Measurements from ENCODE around the gene DRC7. TPM values are rescaled to one million over a fixed set of nuclear protein-coding genes. Genes with fewer than 3 reads are reported as not detected.

DRC7 gene
- total RNA-seq, 3 donors from 2014 or later, result 1.5 TPM; not detected in 2

DNA sequence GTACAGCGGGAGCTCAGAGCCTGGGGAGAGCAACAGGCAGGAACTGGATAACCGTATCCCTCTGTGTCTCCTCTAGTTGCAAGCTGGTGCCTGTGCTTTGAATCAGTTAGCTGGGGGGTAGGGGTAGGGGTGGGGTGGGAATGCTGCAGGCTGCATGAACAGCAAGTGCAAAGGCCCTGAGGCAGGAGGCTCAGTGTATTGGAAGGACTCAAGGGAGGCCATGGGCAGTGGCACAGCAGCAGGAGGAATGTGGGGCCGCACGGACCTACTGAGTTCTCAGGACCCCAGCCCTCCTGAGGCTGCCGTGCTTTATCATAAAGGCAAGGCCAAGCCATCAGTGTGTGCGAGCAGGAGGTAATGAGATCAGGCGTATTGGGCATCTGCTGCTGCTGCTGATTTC lies 44.2 kb downstream of the DRC7 start:
- TF ChIP-seq, protein P1, sequence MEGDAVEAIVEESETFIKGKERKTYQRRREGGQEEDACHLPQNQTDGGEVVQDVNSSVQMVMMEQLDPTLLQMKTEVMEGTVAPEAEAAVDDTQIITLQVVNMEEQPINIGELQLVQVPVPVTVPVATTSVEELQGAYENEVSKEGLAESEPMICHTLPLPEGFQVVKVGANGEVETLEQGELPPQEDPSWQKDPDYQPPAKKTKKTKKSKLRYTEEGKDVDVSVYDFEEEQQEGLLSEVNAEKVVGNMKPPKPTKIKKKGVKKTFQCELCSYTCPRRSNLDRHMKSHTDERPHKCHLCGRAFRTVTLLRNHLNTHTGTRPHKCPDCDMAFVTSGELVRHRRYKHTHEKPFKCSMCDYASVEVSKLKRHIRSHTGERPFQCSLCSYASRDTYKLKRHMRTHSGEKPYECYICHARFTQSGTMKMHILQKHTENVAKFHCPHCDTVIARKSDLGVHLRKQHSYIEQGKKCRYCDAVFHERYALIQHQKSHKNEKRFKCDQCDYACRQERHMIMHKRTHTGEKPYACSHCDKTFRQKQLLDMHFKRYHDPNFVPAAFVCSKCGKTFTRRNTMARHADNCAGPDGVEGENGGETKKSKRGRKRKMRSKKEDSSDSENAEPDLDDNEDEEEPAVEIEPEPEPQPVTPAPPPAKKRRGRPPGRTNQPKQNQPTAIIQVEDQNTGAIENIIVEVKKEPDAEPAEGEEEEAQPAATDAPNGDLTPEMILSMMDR (IDR thresholded peaks at IDR 0.05), result no peak
- TF ChIP-seq POLR2A (IDR thresholded peaks at IDR 0.05), result no peak
- TF ChIP-seq POLR2AphosphoS5 (IDR thresholded peaks at IDR 0.05), result no peak
- intact Hi-C loops (cut with DNase I; ENCODE audit: low total_unique reads), result no loop called here
- H3K4me3 ChIP-seq, result no peak overlapping the region
- H3K27ac ChIP-seq, result no peak overlapping the region
- H3K27me3 ChIP-seq, result no peaks in the 10 kb centered on the region
- no peak for DNase-seq (ENCODE audit: low spot score in 2 of 2)
- H3K36me3 ChIP-seq, result no peaks in the 10 kb centered on the region
- H3K9me3 ChIP-seq, result no peaks in the 10 kb centered on the region
- peaks cover 0 to 5% of the 10 kb centered on the region in 2 donors for H3K4me1 ChIP-seq

DNA sequence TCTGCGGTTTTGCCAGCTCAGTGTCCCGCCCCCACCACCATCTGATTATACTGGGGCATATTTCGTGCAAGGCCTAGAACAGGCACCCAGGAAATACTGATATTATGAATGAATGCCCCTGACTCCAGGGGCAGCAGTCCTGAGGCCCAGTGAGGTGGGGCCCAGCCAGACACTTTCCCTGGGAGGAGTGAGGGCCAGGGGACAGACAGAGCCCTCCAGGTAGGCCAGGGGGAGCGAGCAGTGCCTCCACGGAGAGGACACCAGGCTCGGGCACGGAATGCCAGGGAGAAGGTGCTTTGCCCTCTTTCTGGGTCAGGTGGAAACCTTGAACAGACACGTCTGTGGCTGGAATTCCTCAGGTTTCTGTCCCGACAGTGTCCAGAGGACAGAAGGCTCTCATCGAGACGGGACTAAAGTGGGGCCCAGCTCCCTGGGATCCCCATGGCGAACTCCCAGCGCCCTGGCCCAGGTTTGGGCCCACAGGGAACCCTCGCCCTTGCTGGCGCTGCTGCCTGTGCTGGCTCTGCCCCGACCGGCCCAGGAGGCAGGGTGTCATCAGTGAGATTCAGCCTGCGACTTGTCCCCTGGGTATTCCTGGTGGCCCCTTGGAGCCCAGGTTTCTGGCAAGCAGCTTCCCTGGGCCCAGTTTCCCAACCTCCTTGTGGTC lies 45.3 kb downstream of the DRC7 start:
- intact Hi-C loops (cut with DNase I; ENCODE audit: low total_unique reads), result loop anchor here (1.0 kb wide), 1 partner anchor 27 kb away; no protein-coding TSS in a partner anchor
- H3K27me3 ChIP-seq, result no peaks in the 10 kb centered on the region
- H3K4me1 ChIP-seq, result peaks cover 0 to 5% of the 10 kb centered on the region in 2 donors
- TF ChIP-seq POLR2A (IDR thresholded peaks at IDR 0.05) (no peak), POLR2AphosphoS5 (IDR thresholded peaks at IDR 0.05) (no peak)
- TF ChIP-seq, protein P1 (IDR thresholded peaks at IDR 0.05), result no peak
- H3K9me3 ChIP-seq, result no peaks in the 10 kb centered on the region
- H3K27ac ChIP-seq, result peak overlapping the region; percentile 84 to 88
- no peaks in the 10 kb centered on the region for H3K36me3 ChIP-seq
- no peak for DNase-seq (ENCODE audit: low spot score in 2 of 2)
- no peak overlapping the region for H3K4me3 ChIP-seq

DNA sequence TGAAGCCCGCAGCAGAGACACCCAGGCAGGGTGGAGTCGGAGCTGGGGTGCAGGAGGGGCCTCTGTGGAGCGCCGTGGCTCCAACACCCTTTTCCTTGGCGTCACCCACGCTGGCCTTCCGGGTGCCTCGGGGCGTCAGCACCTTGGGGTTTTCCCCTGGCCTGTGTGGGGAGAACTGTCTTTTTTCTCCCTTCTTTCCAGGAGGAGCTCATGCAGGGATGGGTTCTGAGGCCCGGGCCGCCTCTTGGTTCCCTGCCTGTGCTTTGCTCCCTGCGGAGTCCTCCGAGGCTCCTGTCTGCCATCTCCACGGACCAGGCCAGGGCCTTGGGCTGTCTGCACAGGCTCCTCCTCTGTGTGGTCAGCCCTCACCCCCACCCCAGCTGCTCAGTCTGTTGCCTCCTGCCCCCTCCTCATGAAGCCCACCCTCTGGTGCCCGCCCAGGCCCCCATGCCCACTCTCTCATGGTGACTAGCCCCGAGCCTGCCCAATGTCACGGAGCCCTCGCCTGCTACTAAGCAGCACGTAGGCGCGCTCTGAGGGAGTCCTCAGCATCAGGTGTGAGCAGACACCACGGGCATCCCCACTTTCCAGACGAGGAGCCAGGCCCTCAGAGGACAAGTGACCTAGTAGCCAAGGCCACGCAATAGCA lies 45.9 kb downstream of the DRC7 start:
- peak overlapping the region; percentile 84 to 88 for H3K27ac ChIP-seq
- peak in 1 of 2 donors; percentile 58 for DNase-seq (ENCODE audit: low spot score in 2 of 2)
- H3K36me3 ChIP-seq, result no peaks in the 10 kb centered on the region
- TF ChIP-seq POLR2A (IDR thresholded peaks at IDR 0.05) (no peak), POLR2AphosphoS5 (IDR thresholded peaks at IDR 0.05) (no peak)
- TF ChIP-seq, protein P1 (IDR thresholded peaks at IDR 0.05), result no peak
- no peak overlapping the region for H3K4me3 ChIP-seq
- peaks cover 0 to 5% of the 10 kb centered on the region in 2 donors for H3K4me1 ChIP-seq
- intact Hi-C loops (cut with DNase I; ENCODE audit: low total_unique reads), result loop anchor here (1.0 kb wide), 1 partner anchor 27 kb away; no protein-coding TSS in a partner anchor
- H3K27me3 ChIP-seq, result no peaks in the 10 kb centered on the region
- no peaks in the 10 kb centered on the region for H3K9me3 ChIP-seq

DNA sequence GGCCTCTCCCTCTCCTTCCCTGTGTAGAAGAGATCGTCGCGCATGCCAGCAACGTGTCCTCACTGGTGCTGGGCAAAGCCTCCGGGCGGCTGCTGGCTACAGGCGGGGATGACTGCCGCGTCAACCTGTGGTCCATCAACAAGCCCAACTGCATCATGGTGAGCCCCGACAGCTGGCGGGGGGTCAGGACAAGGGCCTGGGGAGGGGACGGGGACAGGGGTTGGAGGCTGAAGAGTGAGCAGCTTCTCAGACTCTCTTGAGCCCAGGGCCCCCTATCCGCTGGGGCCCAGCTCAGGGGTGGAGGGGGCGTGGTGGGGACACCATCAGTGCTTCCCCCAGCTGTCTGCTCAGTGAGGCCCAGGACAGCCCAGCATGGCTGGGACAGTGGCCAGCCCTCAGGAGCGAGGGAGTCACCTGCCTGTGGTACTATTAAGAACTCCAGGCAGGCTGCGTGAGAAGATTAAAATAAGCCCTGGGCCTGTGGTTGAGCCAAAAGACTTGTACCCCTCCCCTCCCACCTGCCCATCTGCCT lies 47.1 kb downstream of the DRC7 start:
- Histone ChIP-seq H3K27me3 (no peaks in the 10 kb centered on the region), H3K27ac (no peak overlapping the region), H3K4me3 (no peak overlapping the region), H3K36me3 (no peaks in the 10 kb centered on the region), H3K9me3 (no peaks in the 10 kb centered on the region), H3K4me1 (peaks cover 0 to 3% of the 10 kb centered on the region in 2 donors)
- intact Hi-C loops (cut with DNase I; ENCODE audit: low total_unique reads), result no loop called here
- DNase-seq (ENCODE audit: low spot score in 2 of 2), result no peak
- no peak for TF ChIP-seq POLR2AphosphoS5 (IDR thresholded peaks at IDR 0.05)
- TF ChIP-seq, protein P1 (IDR thresholded peaks at IDR 0.05), result no peak
- TF ChIP-seq POLR2A (IDR thresholded peaks at IDR 0.05), result no peak

DNA sequence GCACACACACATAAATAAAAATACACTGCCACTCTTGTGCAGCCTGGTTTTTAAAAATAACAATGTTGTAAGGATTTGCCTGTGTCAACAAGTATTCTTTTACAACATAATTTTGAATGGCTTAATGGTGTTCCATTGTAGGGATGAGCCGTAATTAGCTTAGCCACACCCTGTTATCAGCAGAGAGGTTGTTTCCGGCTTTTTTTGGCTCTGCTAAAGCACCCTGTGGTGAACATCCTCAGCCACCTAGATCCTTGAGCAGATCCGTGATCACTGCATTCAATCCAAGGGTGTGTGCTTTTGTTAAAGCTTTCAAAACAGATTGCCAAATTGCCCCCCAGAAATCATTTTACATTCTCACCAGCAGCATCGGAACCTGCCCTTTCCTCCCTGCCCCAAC lies 47.9 kb downstream of the DRC7 start:
- no peaks in the 10 kb centered on the region for H3K9me3 ChIP-seq
- no peaks in the 10 kb centered on the region for H3K4me1 ChIP-seq
- TF ChIP-seq, protein P1 (IDR thresholded peaks at IDR 0.05), result no peak
- no peak for TF ChIP-seq POLR2AphosphoS5 (IDR thresholded peaks at IDR 0.05)
- TF ChIP-seq POLR2A (IDR thresholded peaks at IDR 0.05), result no peak
- no peaks in the 10 kb centered on the region for H3K27me3 ChIP-seq
- no peaks in the 10 kb centered on the region for H3K36me3 ChIP-seq
- no peak for DNase-seq (ENCODE audit: low spot score in 2 of 2)
- intact Hi-C loops (cut with DNase I; ENCODE audit: low total_unique reads), result no loop called here
- no peak overlapping the region for H3K27ac ChIP-seq
- no peak overlapping the region for H3K4me3 ChIP-seq

All from breast epithelium (tissue), 4 donors.